K562 (cell line): ENCODE measurements around the gene PCLAF. TPM values are rescaled to one million over a fixed set of nuclear protein-coding genes. Genes with fewer than 3 reads are reported as not detected.

Experiments used
- ARNT ChIP-seq, 2 experiments: fragments of 450-650 bp; IDR thresholded peaks; 2 replicates each; pipeline ENCODE4 v1.6.1; 2016; ENCODE audit warnings: mild to moderate bottlenecking in 1 of 2
- ATF7 ChIP-seq: fragments of 450-650 bp; IDR thresholded peaks from 2 replicates; pipeline ENCODE4 v1.7.1; 2014; ENCODE audit warnings: mild to moderate bottlenecking, moderate library complexity
- CC2D1A ChIP-seq: fragments of 450-650 bp; IDR thresholded peaks from 2 replicates; pipeline ENCODE4 v1.6.1; 2017; ENCODE audit warnings: mild to moderate bottlenecking
- DPF2 ChIP-seq: fragments of 450-650 bp; IDR thresholded peaks from 2 replicates; pipeline ENCODE4 v1.6.1; 2016
- EGR1 ChIP-seq: fragments of 450-650 bp; conservative IDR thresholded peaks from 2 replicates; pipeline ENCODE4 v1.6.1; 2017; ENCODE audit warnings: mild to moderate bottlenecking
- ELF4 ChIP-seq: fragments of 450-650 bp; formaldehyde crosslinking; IDR thresholded peaks from 2 replicates; pipeline ENCODE4 v1.4.0; 2022; ENCODE audit warnings: missing genetic modification characterization
- ETV1 ChIP-seq: fragments of 450-650 bp; conservative IDR thresholded peaks from 2 replicates; pipeline ENCODE4 v1.6.1; 2016; ENCODE audit warnings: missing genetic modification characterization, control low read depth, low read depth, missing compliant biosample characterization
- FOSL1 ChIP-seq: fragments of 200-800 bp; sonication (Bioruptor generic); conservative IDR thresholded peaks from 2 replicates; pipeline ENCODE4 v1.6.1; 2016; ENCODE audit warnings: missing genetic modification characterization, missing compliant biosample characterization
- FOXK2 ChIP-seq, 2 experiments: fragments of 450-650 bp; IDR thresholded peaks in 1 of 2; conservative IDR thresholded peaks in 1 of 2; 2 replicates each; pipeline ENCODE4 v1.6.1; 2016; ENCODE audit warnings: low read depth in 2 of 2, mild to moderate bottlenecking in 1 of 2
- HDAC6 ChIP-seq: IDR thresholded peaks from 2 replicates; pipeline ENCODE4 v1.6.1; 2012; ENCODE audit warnings: low read depth, mild to moderate bottlenecking, control low read depth, inconsistent platforms, low read length, moderate library complexity
- KDM5B ChIP-seq: fragments of 200-600 bp; sonication (generic); IDR thresholded peaks from 2 replicates; pipeline ENCODE4 v1.6.1; 2012; ENCODE audit warnings: low read depth, mild to moderate bottlenecking, moderate library complexity, low read length, control low read depth, inconsistent platforms; ENCODE audit not compliant: insufficient replicate concordance
- MBD2 ChIP-seq: sonication (generic); IDR thresholded peaks from 2 replicates; pipeline ENCODE4 v1.6.1; 2016; ENCODE audit warnings: low read depth, borderline replicate concordance
- MXI1 ChIP-seq: IDR thresholded peaks from 2 replicates; pipeline ENCODE4 v1.6.1; 2011; ENCODE audit warnings: low read depth, mild to moderate bottlenecking, improper control_type of control experiment, low read length
- MYC ChIP-seq, 2 experiments: fragments of 250-450 bp in 1 of 2; sonication (Bioruptor Pico) in 1 of 2; IDR thresholded peaks; 2 replicates each; pipeline versions ENCODE4 v1.5.1 to v1.6.1; 2012 to 2021; ENCODE audit warnings: low read depth in 2 of 2, borderline replicate concordance in 1 of 2, improper control_type of control experiment in 1 of 2, low read length in 1 of 2, mild to moderate bottlenecking in 1 of 2, moderate library complexity in 1 of 2
- POLR2G ChIP-seq: fragments of 200-400 bp; formaldehyde crosslinking; IDR thresholded peaks from 2 replicates; pipeline ENCODE4 v1.6.1; 2017; ENCODE audit warnings: low read depth, mild to moderate bottlenecking, antibody characterized with exemption, low read length, moderate library complexity
- RBM14 ChIP-seq: fragments of 200-400 bp; formaldehyde crosslinking; IDR thresholded peaks from 2 replicates; pipeline ENCODE4 v1.6.1; 2018; ENCODE audit warnings: low read depth, mild to moderate bottlenecking, low read length, moderate library complexity, borderline replicate concordance; ENCODE audit not compliant: insufficient read depth
- RBM22 ChIP-seq: fragments of 200-400 bp; formaldehyde crosslinking; IDR thresholded peaks from 2 replicates; pipeline ENCODE4 v1.6.1; 2018; ENCODE audit warnings: low read length, low read depth; ENCODE audit not compliant: poor library complexity, severe bottlenecking
- SFPQ ChIP-seq: fragments of 200-400 bp; formaldehyde crosslinking; IDR thresholded peaks from 2 replicates; pipeline ENCODE4 v1.6.1; 2017; ENCODE audit warnings: mild to moderate bottlenecking, low read depth, low read length, moderate library complexity
- SIRT6 ChIP-seq: IDR thresholded peaks from one replicate; pipeline ENCODE4 v1.6.1; 2012; ENCODE audit warnings: low read depth, mild to moderate bottlenecking, control low read depth, inconsistent platforms, low read length, moderate library complexity
- ZKSCAN1 ChIP-seq: fragments of 150-350 bp; IDR thresholded peaks from 2 replicates; pipeline ENCODE4 v1.6.1; 2016; ENCODE audit warnings: low read depth, low read length
- ZNF143 ChIP-seq: sonication (generic); formaldehyde crosslinking; IDR thresholded peaks from 2 replicates; pipeline ENCODE4 v1.9.0; 2022; ENCODE audit warnings: mild to moderate bottlenecking, missing genetic modification reagents
- ZNF146 ChIP-seq: IDR thresholded peaks from one replicate; pipeline ENCODE4 v1.6.1; 2018; ENCODE audit warnings: missing compliant biosample characterization; ENCODE audit not compliant: unreplicated experiment
- ZNF444 ChIP-seq: fragments of 250-450 bp; sonication (Bioruptor Pico); IDR thresholded peaks from 2 replicates; pipeline ENCODE4 v1.4.0; 2020; ENCODE audit warnings: mild to moderate bottlenecking, moderate library complexity
- polyA plus RNA-seq, 8 experiments: library from polyadenylated mRNA; depleted of rRNA in 4 of 8; stranded (reverse) in 5 of 8; unstranded in 3 of 8; fragments of >200 nt; fragmentation: Nextera tagmentation in 2 of 8; fragmentation: Illumina TruSeq in 1 of 8; extraction: Ambion mirVana in 2 of 8; extraction: Trizol in 1 of 8; gene quantifications; 2 replicates each; pipeline versions ENCODE4 v1.2.1 to v1.2.3, GENCODE V29; 2011 to 2014; ENCODE audit warnings: inconsistent platforms in 1 of 8, missing spikeins in 1 of 8
- total RNA-seq, 7 experiments: library from RNA; depleted of rRNA in 6 of 7; stranded (reverse); fragments of >200 nt in 6 of 7; fragmentation: Illumina TruSeq in 2 of 7; extraction: Trizol in 2 of 7; gene quantifications; 2 replicates each; pipeline versions ENCODE4 v1.2.1 to v1.2.3, GENCODE V29; 2011 to 2021; ENCODE audit warnings: low replicate concordance in 1 of 7
- TF ChIP-seq, protein P1 (sequence below): sonication (generic); formaldehyde crosslinking; IDR thresholded peaks from 2 replicates; pipeline ENCODE4 v1.9.0; 2022; ENCODE audit warnings: mild to moderate bottlenecking, missing genetic modification reagents
- TF ChIP-seq, protein P2 (sequence below): fragments of 250-450 bp; sonication (Bioruptor Pico); IDR thresholded peaks from 2 replicates; pipeline ENCODE4 v1.8.0; 2021; ENCODE audit warnings: mild to moderate bottlenecking, moderate library complexity

Gene PCLAF
- total and polyA plus RNA-seq, 9 of the 15 experiments (the other 6 are each of a cell fraction or from before 2014, with no cell fraction given): 112 to 881 (median 360) TPM

GRCh38 chr15:64355944-64356709, 25.1 kb downstream of the PCLAF start, which contains the start of gene CSNK1G1 (continued):
- TF ChIP-seq RBM22: peak; percentile 57
- TF ChIP-seq RBM14: no peak
- TF ChIP-seq ELF4: peak; percentile 49; the same call in 1 of the 2 replicates
- TF ChIP-seq ZNF143: 0 out of 2 replicates have a peak, but pooled peaks have one; percentile 37
- TF ChIP-seq MBD2: peak; percentile 61
- TF ChIP-seq EGR1: peak; percentile 86
- peak; percentile 52 for TF ChIP-seq KDM5B
- peak; percentile 33; the same call in 1 of the 2 replicates for TF ChIP-seq MYC (IDR thresholded peaks at IDR 0.05; ENCODE audit: low read depth, low read length)
- TF ChIP-seq MYC (CRISPR knock-in tag; IDR thresholded peaks at IDR 0.05; ENCODE audit: borderline replicate concordance, low read depth): 0 out of 2 replicates have a peak, but pooled peaks have one; percentile 38
- no peak for TF ChIP-seq DPF2
- TF ChIP-seq MXI1: peak; percentile 88
- TF ChIP-seq, protein P1, sequence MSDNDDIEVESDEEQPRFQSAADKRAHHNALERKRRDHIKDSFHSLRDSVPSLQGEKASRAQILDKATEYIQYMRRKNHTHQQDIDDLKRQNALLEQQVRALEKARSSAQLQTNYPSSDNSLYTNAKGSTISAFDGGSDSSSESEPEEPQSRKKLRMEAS: peak; percentile 35; the same call in 1 of the 2 replicates
- no peak for TF ChIP-seq ARNT (IDR thresholded peaks at IDR 0.05)
- TF ChIP-seq ZNF444 (CRISPR knock-in tag): no peak
- TF ChIP-seq SFPQ: no peak
- TF ChIP-seq ZNF146: no peak
- TF ChIP-seq HDAC6: no peak
- peak; percentile 56 to 78; a peak in 3 of 4 replicates for TF ChIP-seq FOXK2 (conservative IDR thresholded peaks at IDR 0.05 in 1 of 2, IDR thresholded peaks at IDR 0.05 in 1 of 2; ENCODE audit: low read depth in 2 of 2)
- TF ChIP-seq, protein P2, sequence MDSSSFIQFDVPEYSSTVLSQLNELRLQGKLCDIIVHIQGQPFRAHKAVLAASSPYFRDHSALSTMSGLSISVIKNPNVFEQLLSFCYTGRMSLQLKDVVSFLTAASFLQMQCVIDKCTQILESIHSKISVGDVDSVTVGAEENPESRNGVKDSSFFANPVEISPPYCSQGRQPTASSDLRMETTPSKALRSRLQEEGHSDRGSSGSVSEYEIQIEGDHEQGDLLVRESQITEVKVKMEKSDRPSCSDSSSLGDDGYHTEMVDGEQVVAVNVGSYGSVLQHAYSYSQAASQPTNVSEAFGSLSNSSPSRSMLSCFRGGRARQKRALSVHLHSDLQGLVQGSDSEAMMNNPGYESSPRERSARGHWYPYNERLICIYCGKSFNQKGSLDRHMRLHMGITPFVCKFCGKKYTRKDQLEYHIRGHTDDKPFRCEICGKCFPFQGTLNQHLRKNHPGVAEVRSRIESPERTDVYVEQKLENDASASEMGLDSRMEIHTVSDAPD (CRISPR knock-in tag): no peak
- peak; percentile 63 for TF ChIP-seq CC2D1A
- TF ChIP-seq ATF7: peak; percentile 81
- TF ChIP-seq SIRT6: no peak
- peak; percentile 33; the same call in 1 of the 2 replicates for TF ChIP-seq ZKSCAN1
- TF ChIP-seq FOSL1 (tag): peak; percentile 41; the same call in 1 of the 2 replicates
- TF ChIP-seq ETV1 (tag): peak; percentile 72
- TF ChIP-seq POLR2G: peak; percentile 90
